ENCODE results near the gene ASTL.
"Not testable (repeated sequence)": the region's sequence is repeated elsewhere in the genome, so short reads cannot be mapped to it uniquely, and the experiment has no call there.

Gene ASTL

DNA sequence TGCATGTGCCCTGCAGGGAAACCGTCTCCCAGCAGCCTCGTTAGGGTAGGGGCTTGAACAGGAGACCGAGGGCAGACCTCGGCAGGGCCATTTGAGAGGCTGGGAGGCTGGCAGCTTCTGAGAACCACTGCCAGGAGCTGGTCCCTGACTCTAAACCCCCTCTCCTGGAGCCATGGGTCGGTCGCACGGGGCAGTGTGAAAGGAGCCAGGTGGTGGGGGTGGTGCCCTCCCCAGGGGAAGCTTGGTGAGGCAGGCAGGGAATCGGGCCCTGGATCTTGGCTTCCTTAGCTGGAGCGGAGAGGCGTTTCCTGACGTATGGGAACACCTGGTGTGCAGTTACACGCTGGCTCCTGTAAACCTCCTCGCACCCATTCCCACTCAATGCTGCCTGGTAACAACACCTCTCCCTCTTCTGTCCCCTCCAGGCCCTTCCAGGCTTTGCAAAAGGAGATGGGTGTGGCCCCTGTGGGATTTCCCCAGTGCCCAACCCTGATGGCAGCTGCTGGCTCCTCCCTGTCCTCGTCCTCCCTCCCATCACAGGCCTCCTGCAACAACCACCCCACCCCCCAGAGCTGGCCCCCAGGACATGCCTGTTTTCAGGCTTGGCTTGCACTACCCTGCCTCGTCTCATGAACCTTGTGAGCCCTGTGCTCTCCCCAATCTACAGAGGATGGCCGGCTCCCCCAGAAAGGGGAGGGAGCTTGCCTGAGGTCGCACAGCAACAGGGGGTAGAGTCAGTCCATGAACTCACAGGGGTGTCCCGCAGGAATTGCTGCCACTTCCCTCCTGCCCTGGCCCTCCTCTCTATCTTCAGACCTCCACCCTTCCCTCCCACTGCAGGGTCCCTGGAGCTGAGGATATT, 46.4 kb downstream of the ASTL start:
- peak in 5 of 10 donors; percentile 3 to 67 (median 54) for DNase-seq
- intact Hi-C loops (cut with DNase I) = no loop called here

DNA sequence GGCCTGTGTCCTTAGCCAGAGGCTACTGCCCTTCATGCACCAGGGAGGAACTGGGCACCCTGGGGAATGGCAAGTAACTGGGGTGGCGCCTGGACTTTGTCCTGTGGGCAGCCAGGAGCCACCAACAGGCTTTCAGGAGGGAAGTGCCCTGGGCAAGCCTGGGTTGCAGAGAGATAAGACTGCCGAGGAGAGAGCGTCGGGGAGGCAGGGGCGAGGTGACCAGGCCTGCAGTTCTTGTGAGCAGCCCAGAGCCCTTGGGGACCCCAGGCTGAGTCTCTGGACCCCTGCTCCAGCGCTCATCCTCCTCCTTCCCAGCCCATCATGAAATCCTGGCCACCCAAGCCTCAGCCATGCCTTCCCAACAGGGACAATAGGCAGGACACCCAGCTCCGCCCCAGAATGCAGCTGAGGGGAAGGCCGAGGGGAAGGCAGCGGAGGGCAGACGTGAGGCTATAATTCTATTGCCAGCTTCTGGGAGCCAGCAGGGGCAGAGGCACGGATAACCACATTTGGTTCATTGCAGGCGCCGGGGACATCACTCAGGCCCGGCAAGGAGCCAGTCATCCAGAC, 47.1 kb downstream of the ASTL start:
- intact Hi-C loops (cut with DNase I) = no loop called here
- DNase-seq = peak in 4 of 10 donors; percentile 2 to 78 (median 34)

GRCh38 chr2:96090196-96090926, 47.9 kb downstream of the ASTL start:
- intact Hi-C loops (cut with DNase I) = no loop called here
- peak in 4 of 10 donors; percentile 28 to 88 (median 64) for DNase-seq

DNA sequence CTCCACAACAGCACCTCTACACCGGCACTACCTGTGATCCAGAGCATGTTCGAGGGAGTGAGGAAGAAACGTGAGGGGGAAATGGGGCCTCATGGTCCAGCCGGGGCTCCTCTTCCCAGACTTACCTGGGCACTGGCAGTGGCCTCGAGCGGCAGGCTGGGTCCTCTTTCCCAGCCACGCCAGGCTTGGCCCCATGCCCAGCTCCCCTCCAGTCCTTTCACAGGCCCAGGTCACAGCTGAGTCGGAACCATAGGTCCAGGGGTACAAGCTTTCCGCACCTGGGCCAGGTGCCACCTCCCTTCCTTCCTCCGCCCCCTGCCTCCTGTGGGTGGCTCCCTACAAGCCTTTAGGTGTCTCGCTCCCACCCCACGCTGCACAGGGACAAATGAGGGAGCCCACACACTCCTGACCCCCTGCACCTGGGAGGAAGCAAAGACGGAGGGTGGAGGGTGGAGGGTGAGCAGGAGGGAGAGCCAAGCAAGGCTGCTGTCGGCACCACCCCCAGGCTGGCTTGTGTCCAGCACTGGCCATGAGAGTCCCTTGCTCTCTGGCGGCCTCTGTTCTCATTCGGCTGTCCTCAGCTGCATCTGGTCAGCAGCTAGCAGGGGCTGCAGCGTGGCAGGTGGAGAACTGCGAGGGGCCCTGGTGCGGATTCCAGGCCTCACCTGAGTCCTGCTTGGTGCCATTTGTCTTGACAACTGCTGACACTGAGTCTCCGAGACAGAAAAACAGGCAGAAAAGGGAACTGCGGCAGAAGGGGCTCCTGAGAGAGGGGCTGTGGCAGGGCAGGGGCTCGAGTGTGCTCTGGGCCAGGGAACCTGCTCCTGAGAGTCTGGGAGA, 48.7 kb downstream of the ASTL start:
- intact Hi-C loops (cut with DNase I) = no loop called here

DNA sequence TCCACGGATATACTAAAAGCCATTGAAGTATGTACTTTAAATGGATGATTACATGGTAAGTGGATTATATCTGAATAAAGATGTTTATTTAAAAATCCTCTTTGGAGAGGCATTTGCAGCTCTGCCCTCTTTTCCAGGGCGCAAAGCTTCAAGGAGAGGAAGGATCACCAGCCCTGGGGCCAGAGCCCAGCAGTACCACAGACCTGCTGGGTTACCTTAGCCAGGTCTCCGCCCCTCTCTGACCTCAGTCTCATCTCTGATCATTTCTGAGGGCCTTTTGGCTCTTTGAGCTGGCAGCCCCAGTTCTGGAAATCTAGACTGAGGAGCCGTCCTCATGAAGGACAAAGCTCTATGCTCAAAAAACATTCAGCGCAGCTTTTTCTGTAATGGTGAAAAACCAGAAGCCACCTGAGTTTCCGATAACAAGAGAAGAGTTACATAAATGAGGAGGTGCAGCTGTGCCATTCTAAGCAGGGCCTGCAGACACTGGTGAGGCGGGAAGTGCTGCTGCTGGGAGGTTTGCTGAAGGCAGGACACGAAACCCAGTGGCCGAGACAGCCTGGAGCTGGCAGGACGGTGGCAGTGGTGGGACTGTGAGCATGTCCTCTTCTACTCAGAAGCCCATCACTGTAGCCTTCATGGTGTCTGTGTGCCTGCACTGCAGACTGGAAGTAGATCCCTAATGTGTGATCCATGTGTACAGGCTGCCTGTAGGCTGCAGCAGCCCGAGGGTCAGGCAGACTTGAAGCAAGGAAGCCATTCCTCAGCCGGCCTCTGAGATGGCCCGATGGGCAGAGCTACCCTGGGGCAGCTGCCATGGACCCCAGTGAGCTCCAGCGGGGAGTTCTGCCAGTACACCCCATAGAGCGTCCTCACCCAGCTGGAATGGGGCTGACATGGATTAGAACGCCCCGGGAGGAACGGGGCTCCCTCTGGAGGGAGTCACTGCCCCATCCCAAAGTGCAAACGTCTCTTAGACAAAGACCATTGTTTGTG, 49.7 kb downstream of the ASTL start:
- intact Hi-C loops (cut with DNase I) = no loop called here
- DNase-seq = peak in 3 of 10 donors; percentile 7 to 76 (median 62)

More for the DNA sequence above, 48.7 kb downstream of the ASTL start:
- peak in 5 of 10 donors; percentile 18 to 89 (median 51) for DNase-seq

DNA sequence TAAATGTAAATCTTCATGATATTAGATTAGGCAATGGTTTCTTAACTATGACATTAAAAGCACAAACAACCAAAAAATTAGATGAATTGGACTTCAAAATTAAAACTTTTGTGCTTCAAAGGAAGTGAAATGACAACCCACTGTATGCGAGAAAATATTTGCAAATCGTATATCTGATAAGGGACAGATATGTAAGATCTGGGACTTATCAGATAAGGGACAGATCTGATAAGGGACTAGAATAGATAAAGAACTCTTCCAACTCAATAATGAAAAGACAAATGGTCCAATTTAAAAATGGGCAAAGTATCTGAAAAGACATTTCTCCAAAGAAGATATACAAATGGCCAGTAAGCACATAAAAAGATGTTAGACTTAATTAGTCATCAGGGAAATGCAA, 51.2 kb downstream of the ASTL start:
- no peak for DNase-seq
- intact Hi-C loops (cut with DNase I) = no loop called here

DNA sequence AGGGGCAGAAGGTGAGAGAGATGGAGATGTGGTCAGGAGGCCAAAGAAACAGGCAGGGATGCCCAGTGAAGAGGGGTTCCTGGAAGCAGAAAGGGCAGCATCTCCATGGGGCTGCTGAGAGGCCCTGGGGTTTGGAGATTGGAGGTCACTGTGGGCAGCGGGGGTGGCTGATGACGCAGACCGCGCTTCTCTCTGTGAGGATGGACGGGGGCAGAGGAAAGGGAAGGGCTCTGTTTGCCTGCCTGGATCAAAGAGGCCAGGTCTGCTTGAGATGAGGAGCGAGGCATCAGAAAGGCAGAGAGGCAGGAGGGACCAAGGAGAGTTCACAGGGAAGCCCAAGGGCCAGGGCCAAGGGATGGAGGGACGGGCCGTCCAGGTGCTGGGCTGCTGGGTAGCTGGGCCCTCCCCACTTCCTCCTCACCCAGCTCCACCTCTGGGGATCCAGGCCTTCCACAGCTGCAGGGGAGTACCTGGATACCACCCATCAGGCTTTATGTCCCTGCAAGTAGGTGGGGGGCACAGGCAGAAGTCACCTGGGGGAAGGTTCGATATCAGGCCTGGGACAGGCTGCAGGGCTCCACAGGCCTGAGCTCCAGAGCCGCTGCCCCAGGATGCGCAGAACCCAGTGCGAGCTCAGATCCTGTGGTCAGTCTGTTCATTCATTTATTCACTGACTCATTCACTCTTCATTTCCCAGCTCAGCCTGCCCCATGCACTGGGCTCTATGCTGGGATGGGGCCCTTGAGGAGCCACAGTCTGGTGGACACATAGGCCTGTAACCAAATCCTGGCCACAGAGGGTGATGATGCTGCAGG, 52.6 kb downstream of the ASTL start:
- intact Hi-C loops (cut with DNase I) = no loop called here

DNA sequence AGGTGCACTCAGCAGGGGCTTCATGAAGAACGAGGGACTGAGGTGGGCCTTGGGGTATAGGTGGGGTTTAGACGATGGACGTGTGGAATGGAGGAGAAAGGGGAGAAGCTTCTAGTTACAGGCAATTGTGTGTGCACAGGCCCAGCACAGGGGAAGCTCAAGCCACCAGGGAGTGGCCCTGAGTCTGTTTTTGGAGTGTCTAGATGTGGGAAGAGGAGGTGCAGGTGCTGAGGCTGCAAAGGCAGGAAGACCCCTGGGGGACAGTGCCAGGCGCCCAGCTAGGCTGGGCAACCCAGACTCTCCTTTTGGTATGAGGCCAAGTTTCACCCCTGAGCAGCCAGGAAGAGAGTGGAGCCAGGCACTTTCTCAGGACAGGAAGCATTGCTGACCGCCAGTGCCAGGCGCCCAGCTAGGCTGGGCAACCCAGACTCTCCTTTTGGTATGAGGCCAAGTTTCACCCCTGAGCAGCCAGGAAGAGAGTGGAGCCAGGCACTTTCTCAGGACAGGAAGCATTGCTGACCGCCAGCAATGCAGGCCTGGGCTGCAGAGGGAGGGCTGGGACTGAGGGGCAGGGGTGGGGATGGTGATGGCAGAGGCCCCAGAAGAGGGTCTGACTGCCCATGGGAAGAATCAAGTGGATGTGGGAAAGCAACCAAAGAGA, 53.3 kb downstream of the ASTL start:
- intact Hi-C loops (cut with DNase I) = not testable (repeated sequence)
- peak in 3 of 10 donors; percentile 3 to 44 (median 37) for DNase-seq

More for the DNA sequence above, 52.6 kb downstream of the ASTL start:
- peak in 3 of 10 donors; percentile 3 to 62 (median 47) for DNase-seq

GRCh38 chr2:96083989-96084857, 54.1 kb downstream of the ASTL start:
- intact Hi-C loops (cut with DNase I) = no loop called here
- DNase-seq = peak in 3 of 10 donors; percentile 1 to 70 (median 27)

DNA sequence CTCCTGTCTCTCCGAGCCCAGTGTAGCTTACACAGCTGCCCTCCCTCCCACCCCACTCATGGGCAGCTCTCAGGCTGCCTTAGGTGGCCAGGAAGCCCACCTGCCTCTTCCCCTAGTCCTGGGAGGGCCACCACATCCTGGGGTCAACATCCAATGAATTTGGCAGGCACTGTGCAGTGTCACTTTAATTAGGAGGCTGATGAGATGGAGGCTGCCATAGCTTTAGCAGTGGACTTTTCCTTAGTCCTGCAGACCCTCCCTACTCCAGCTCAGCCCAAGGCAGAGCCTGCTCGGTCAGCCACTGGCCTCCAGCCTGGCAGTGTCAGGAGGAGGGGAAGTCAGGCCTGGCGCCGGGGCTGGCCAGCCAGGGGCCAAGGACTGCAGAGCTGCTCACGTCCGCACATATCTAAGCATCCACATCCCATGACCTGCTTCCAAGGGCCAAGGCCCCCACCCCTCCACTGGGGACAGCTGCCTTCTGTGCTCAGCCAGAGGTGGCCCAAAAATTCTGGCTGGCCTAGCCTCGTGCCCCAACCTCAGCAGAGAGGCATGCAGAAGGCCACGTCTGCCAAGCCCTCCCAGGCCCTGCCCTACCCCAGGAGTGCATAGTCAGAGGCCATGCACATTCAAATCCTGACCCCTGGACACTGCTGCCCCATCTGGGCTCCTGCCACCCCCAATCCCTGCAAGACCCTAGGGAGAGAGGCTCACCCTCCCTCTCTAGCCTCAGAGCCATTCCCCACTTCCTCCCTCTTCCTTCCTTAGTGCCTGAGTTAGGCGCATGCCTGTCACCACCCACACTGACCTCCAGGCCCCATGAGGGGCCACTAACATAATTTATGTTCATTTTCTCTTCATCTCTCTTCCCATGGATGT, 55.0 kb downstream of the ASTL start:
- DNase-seq = peak in 1 of 10 donors; percentile 66

DNA sequence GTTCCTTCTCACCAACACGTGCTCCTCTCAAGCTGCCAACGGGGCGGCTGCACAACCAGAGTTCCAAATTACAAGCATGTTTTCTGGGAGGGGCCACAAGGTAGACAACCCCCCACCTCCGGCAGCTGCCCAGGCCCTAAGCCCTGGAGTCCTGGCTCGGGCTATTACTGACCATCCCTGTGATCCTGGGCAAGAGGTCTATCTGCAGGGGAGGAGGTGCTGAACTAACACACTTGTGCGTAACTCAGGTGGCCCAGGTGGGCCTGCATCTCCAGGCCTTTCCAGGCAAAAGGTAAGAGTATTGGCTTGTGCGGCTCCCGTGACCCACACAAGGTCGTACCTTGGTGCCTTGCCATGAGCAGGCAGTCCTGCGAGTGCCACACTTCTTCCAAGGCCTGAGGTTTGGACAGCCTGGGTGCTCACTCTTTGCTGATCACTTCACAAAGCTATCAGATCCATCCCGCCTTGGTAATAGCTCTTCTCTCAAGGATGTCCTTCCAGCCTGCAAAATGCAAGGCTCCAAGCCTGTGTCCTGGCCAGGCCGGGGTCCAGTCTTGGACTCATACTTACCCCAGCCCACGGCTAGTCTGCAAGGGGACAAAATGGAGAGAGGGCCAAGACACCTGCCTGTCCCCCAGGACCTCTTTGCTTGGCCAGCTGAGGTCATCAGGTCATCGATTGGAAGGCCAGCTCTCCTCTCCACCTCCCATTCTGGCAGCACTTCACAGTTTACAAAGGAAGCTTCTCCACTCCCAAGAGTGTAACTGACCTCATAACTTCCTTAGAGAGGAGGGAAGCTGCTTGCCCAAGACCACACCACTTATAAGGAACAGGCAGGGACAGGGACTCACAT, 55.9 kb downstream of the ASTL start:
- peak in 1 of 10 donors; percentile 58 for DNase-seq
- intact Hi-C loops (cut with DNase I) = no loop called here

More for the DNA sequence above, 55.0 kb downstream of the ASTL start:
- intact Hi-C loops (cut with DNase I) = no loop called here

GRCh38 chr2:96081042-96081441, 57.3 kb downstream of the ASTL start:
- intact Hi-C loops (cut with DNase I) = no loop called here
- DNase-seq = no peak

DNA sequence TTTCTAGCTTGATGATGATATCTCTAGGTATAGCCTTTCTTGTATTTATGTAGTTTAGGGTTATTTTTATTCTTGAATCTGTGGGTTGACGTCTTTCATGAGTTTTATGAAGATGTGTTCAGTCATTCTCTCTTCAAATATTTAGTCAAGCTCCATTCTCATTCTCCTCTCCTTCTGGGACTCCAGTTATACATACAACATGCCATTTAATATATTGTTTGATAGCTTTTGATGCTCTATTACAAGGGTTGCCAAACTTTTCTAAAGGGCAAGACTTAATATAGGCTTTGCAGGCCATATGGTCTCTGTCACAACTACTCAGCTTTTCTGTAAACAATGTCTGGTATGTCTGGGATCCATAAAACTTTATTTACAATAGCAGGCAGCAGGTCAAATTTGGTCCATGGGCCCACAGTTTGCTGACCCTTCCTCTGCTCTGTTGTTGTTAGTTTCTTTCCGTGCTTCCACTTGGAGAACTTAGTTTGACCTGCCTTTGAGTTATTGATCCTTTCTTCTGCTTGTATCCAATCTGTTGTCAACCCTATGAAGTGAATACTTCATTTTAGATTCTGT, 63.0 kb downstream of the ASTL start:
- DNase-seq = no peak
- intact Hi-C loops (cut with DNase I) = no loop called here

DNA sequence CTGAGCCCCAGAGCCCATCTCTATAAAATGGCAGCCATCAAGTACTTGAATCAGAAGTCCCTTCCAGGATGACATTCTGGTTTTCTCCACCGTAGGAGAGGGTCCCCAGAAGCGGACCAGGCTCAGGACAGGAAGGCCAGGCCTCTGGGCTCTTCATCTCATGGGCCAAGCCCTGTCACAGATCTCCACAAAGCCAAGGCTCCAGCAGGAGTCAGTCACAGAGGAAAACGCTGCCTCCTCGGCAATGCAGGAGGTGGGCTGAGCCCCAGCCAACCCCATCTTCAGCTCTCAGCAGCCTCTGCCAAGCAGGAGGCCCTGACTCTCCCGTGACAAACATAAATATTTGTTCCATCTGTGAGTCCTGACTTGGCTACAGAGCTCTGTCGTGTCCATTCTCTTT, 64.1 kb downstream of the ASTL start:
- intact Hi-C loops (cut with DNase I) = loop anchor here (5.0 kb wide), 1 partner anchor 43 kb away; the partner anchor contains the start of gene ADRA2B
- DNase-seq = peak in 3 of 10 donors; percentile 16 to 47 (median 38)
